ENCODE data around the gene ARPC5L. TPM values are rescaled to one million over a fixed set of nuclear protein-coding genes. Genes with fewer than 3 reads are reported as not detected.

The ARPC5L gene
- total and polyA plus RNA-seq, 2 experiments from 2014 or later, result 44.0 to 84.4 TPM

- no peaks in the 10 kb centered on the region for H3K36me3 ChIP-seq (replicated peaks; ENCODE audit: insufficient read depth, low read depth)
These were observed 37.9 kb downstream of the ARPC5L start for GRCh38 chr9:124899845-124900244.

GRCh38 chr9:124906966-124907365 is 45.0 kb downstream of the ARPC5L start:
- peak overlapping the region; percentile 52 for H3K27ac ChIP-seq
- TF ChIP-seq EZH2 (IDR thresholded peaks at IDR 0.05; ENCODE audit: borderline replicate concordance) (no peak), EZH2phosphoT487 (IDR thresholded peaks at IDR 0.05; ENCODE audit: low read depth, severe bottlenecking, unreplicated experiment) (no peak), CTCF (IDR thresholded peaks at IDR 0.05; ENCODE audit: poor library complexity) (no peak)
- no peaks in the 10 kb centered on the region for H3K9me2 ChIP-seq (replicated peaks; ENCODE audit: insufficient read depth)
- no peaks in the 10 kb centered on the region for H4K20me1 ChIP-seq (ENCODE audit: insufficient read depth, poor library complexity, severe bottlenecking)
- no peaks in the 10 kb centered on the region for H3K9me3 ChIP-seq (ENCODE audit: low read depth)
- no peak overlapping the region for H3K4me2 ChIP-seq
- 50% methylated on average over 1 of the region's 1 CpG for WGBS (ENCODE audit: low lambda C conversion rate, missing lambda C conversion rate)
- H3K79me2 ChIP-seq, result no peaks in the 10 kb centered on the region
- H3K27me3 ChIP-seq, result no peaks in the 10 kb centered on the region
- H3K4me3 ChIP-seq, result no peak overlapping the region
- DNase-seq (ENCODE audit: low spot score), result no peak
- no peaks in the 10 kb centered on the region for H3K36me3 ChIP-seq (replicated peaks; ENCODE audit: insufficient read depth, low read depth)
- H3K4me1 ChIP-seq (ENCODE audit: insufficient read depth), result peaks cover 8% of the 10 kb centered on the region
- no peak overlapping the region for H2AFZ ChIP-seq

More at GRCh38 chr9:124899845-124900244, 37.9 kb downstream of the ARPC5L start:
- 96% methylated on average over 9 of the region's 9 CpGs for WGBS (ENCODE audit: low lambda C conversion rate, missing lambda C conversion rate)
- Histone ChIP-seq H3K9me3 (ENCODE audit: low read depth) (no peaks in the 10 kb centered on the region), H3K4me1 (ENCODE audit: insufficient read depth) (peaks cover 7% of the 10 kb centered on the region), H4K20me1 (ENCODE audit: insufficient read depth, poor library complexity, severe bottlenecking) (no peaks in the 10 kb centered on the region), H3K9me2 (replicated peaks; ENCODE audit: insufficient read depth) (no peaks in the 10 kb centered on the region), H3K4me2 (no peak overlapping the region), H3K27me3 (no peaks in the 10 kb centered on the region), H3K27ac (no peak overlapping the region), H3K79me2 (no peaks in the 10 kb centered on the region), H3K4me3 (no peak overlapping the region), H2AFZ (no peak overlapping the region)
- TF ChIP-seq CTCF (IDR thresholded peaks at IDR 0.05; ENCODE audit: poor library complexity), result no peak
- TF ChIP-seq EZH2 (IDR thresholded peaks at IDR 0.05; ENCODE audit: borderline replicate concordance), result no peak
- no peak for DNase-seq (ENCODE audit: low spot score)

- no peak for DNase-seq (ENCODE audit: low spot score)
- Histone ChIP-seq H3K4me2 (no peak overlapping the region), H3K27ac (no peak overlapping the region), H2AFZ (no peak overlapping the region), H3K9me2 (replicated peaks; ENCODE audit: insufficient read depth) (no peaks in the 10 kb centered on the region), H3K4me1 (ENCODE audit: insufficient read depth) (peaks cover 8% of the 10 kb centered on the region), H3K36me3 (replicated peaks; ENCODE audit: insufficient read depth, low read depth) (no peaks in the 10 kb centered on the region), H4K20me1 (ENCODE audit: insufficient read depth, poor library complexity, severe bottlenecking) (no peaks in the 10 kb centered on the region), H3K4me3 (no peak overlapping the region), H3K27me3 (no peaks in the 10 kb centered on the region), H3K79me2 (no peaks in the 10 kb centered on the region), H3K9me3 (ENCODE audit: low read depth) (no peaks in the 10 kb centered on the region)
- TF ChIP-seq EZH2 (IDR thresholded peaks at IDR 0.05; ENCODE audit: borderline replicate concordance) (no peak), EZH2phosphoT487 (IDR thresholded peaks at IDR 0.05; ENCODE audit: low read depth, severe bottlenecking, unreplicated experiment) (no peak), CTCF (IDR thresholded peaks at IDR 0.05; ENCODE audit: poor library complexity) (no peak)
- 89% methylated on average over 2 of the region's 2 CpGs for WGBS (ENCODE audit: low lambda C conversion rate, missing lambda C conversion rate)
These were observed 46.2 kb downstream of the ARPC5L start for GRCh38 chr9:124908098-124908497.

GRCh38 chr9:124911766-124912165 is 49.8 kb downstream of the ARPC5L start:
- TF ChIP-seq EZH2phosphoT487 (IDR thresholded peaks at IDR 0.05; ENCODE audit: low read depth, severe bottlenecking, unreplicated experiment) (no peak), EZH2 (IDR thresholded peaks at IDR 0.05; ENCODE audit: borderline replicate concordance) (no peak), CTCF (IDR thresholded peaks at IDR 0.05; ENCODE audit: poor library complexity) (no peak)
- Histone ChIP-seq H3K9me2 (replicated peaks; ENCODE audit: insufficient read depth) (no peaks in the 10 kb centered on the region), H3K27me3 (no peaks in the 10 kb centered on the region), H3K4me2 (no peak overlapping the region), H3K36me3 (replicated peaks; ENCODE audit: insufficient read depth, low read depth) (no peaks in the 10 kb centered on the region), H2AFZ (no peak overlapping the region), H3K79me2 (no peaks in the 10 kb centered on the region), H3K4me3 (no peak overlapping the region), H3K9me3 (ENCODE audit: low read depth) (no peaks in the 10 kb centered on the region), H4K20me1 (ENCODE audit: insufficient read depth, poor library complexity, severe bottlenecking) (no peaks in the 10 kb centered on the region), H3K27ac (no peak overlapping the region), H3K4me1 (ENCODE audit: insufficient read depth) (peaks cover 8% of the 10 kb centered on the region)
- 96% methylated on average over 1 of the region's 1 CpG for WGBS (ENCODE audit: low lambda C conversion rate, missing lambda C conversion rate)
- DNase-seq (ENCODE audit: low spot score), result no peak
